GM23338 (cell line): Measurements from ENCODE around the gene TOP2A.

ENCODE experiments used
- CREB1 ChIP-seq: fragments of 250-450 bp; sonication (Bioruptor Pico); IDR thresholded peaks from 2 replicates; pipeline ENCODE4 v1.5.0; 2020; ENCODE audit warnings: low read depth, mild to moderate bottlenecking, moderate library complexity
- EZH2 ChIP-seq: fragments of 200-600 bp; sonication (generic); IDR thresholded peaks from one replicate; pipeline ENCODE4 v1.8.0; 2017; ENCODE audit warnings: antibody characterized with exemption, mild to moderate bottlenecking, low read depth; ENCODE audit not compliant: unreplicated experiment
- EZH2phosphoT487 ChIP-seq: fragments of 200-600 bp; sonication (generic); IDR thresholded peaks from one replicate; pipeline ENCODE4 v1.8.1; 2018; ENCODE audit warnings: antibody characterized with exemption; ENCODE audit not compliant: unreplicated experiment
- JUNB ChIP-seq: IDR thresholded peaks from one replicate; pipeline ENCODE4 v1.6.1; 2016; ENCODE audit warnings: antibody characterized with exemption; ENCODE audit not compliant: unreplicated experiment
- POLR2AphosphoS5 ChIP-seq: IDR thresholded peaks from 2 replicates; pipeline ENCODE4 v1.6.1; 2016; ENCODE audit warnings: antibody characterized with exemption, low read depth
- TF ChIP-seq, protein P1 (sequence below), 2 experiments: fragments of 200-600 bp in 1 of 2; sonication (generic) in 1 of 2; conservative IDR thresholded peaks; 2 replicates each; pipeline versions ENCODE4 v1.5.1 to v1.6.1; 2016 to 2017; ENCODE audit warnings: antibody characterized with exemption in 2 of 2, low read depth in 2 of 2, mild to moderate bottlenecking in 2 of 2, moderate library complexity in 1 of 2
- TF ChIP-seq, protein P2 (sequence below): IDR thresholded peaks from one replicate; pipeline ENCODE4 v1.6.1; 2018; ENCODE audit warnings: antibody characterized with exemption; ENCODE audit not compliant: unreplicated experiment

DNA sequence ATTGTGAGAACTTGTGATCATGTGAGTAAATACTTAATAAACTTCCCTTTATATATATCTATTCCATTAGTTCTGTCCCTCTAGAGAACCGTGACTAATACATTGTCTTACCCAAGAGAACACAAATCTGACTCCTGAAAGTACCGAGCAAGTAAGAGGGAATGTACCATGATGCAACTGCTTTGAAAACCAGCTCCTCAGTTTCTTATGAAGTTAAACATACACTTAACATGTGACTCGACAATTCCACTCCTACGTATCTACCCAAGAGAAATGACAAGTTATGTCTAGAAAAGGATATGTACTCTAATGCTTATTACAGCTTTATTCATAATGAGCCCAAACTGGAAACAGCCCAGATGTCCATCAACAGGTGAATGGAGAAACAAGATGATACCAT, 44.4 kb downstream of the TOP2A start:
- TF ChIP-seq, protein P1, sequence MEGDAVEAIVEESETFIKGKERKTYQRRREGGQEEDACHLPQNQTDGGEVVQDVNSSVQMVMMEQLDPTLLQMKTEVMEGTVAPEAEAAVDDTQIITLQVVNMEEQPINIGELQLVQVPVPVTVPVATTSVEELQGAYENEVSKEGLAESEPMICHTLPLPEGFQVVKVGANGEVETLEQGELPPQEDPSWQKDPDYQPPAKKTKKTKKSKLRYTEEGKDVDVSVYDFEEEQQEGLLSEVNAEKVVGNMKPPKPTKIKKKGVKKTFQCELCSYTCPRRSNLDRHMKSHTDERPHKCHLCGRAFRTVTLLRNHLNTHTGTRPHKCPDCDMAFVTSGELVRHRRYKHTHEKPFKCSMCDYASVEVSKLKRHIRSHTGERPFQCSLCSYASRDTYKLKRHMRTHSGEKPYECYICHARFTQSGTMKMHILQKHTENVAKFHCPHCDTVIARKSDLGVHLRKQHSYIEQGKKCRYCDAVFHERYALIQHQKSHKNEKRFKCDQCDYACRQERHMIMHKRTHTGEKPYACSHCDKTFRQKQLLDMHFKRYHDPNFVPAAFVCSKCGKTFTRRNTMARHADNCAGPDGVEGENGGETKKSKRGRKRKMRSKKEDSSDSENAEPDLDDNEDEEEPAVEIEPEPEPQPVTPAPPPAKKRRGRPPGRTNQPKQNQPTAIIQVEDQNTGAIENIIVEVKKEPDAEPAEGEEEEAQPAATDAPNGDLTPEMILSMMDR (conservative IDR thresholded peaks at IDR 0.05; ENCODE audit: low read depth in 2 of 2) = no peak
- TF ChIP-seq POLR2AphosphoS5 = no peak
- TF ChIP-seq EZH2phosphoT487 = no peak
- TF ChIP-seq, protein P2, sequence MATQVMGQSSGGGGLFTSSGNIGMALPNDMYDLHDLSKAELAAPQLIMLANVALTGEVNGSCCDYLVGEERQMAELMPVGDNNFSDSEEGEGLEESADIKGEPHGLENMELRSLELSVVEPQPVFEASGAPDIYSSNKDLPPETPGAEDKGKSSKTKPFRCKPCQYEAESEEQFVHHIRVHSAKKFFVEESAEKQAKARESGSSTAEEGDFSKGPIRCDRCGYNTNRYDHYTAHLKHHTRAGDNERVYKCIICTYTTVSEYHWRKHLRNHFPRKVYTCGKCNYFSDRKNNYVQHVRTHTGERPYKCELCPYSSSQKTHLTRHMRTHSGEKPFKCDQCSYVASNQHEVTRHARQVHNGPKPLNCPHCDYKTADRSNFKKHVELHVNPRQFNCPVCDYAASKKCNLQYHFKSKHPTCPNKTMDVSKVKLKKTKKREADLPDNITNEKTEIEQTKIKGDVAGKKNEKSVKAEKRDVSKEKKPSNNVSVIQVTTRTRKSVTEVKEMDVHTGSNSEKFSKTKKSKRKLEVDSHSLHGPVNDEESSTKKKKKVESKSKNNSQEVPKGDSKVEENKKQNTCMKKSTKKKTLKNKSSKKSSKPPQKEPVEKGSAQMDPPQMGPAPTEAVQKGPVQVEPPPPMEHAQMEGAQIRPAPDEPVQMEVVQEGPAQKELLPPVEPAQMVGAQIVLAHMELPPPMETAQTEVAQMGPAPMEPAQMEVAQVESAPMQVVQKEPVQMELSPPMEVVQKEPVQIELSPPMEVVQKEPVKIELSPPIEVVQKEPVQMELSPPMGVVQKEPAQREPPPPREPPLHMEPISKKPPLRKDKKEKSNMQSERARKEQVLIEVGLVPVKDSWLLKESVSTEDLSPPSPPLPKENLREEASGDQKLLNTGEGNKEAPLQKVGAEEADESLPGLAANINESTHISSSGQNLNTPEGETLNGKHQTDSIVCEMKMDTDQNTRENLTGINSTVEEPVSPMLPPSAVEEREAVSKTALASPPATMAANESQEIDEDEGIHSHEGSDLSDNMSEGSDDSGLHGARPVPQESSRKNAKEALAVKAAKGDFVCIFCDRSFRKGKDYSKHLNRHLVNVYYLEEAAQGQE = no peak
- no peak for TF ChIP-seq EZH2
- no peak for TF ChIP-seq JUNB
- no peak for TF ChIP-seq CREB1 (CRISPR knock-in tag)
